Psoas muscle (tissue), 8 donors: ENCODE data around the gene GET3. TPM values are rescaled to one million over a fixed set of nuclear protein-coding genes. Genes with fewer than 3 reads are reported as not detected.
"Not testable (repeated sequence)": the region's sequence is repeated elsewhere in the genome, so short reads cannot be mapped to it uniquely, and the experiment has no call there.

Source experiments
- ATAC-seq, 4 donors: fragments of 200-7000 bp; cut with Tn5 transposase; one replicate each; pipeline ENCODE4 v1.9.1; 2020; ENCODE audit warnings: moderate library complexity in 3 of 4, mild to moderate bottlenecking in 2 of 4
- DNase-seq, 2 donors: peaks; one replicate each; pipeline ENCODE4 v3.0.0-alpha.2; 2020
- H3K27ac ChIP-seq: fragments of 200-600 bp; one replicate; pipeline ENCODE4 v1.8.0; 2022
- H3K27me3 ChIP-seq, 3 donors: fragments of 200-600 bp in 1 of 3; one replicate each; pipeline versions ENCODE4 v1.6.1 to v1.8.0; 2013 to 2022; ENCODE audit warnings: low read length in 2 of 3, mild to moderate bottlenecking in 2 of 3, moderate library complexity in 1 of 3; ENCODE audit not compliant: insufficient read depth in 3 of 3
- H3K36me3 ChIP-seq, 2 donors: fragments of 200-600 bp in 1 of 2; one replicate each; pipeline versions ENCODE4 v1.6.1 to v1.8.0; 2013 to 2022; ENCODE audit warnings: low read depth in 1 of 2, mild to moderate bottlenecking in 1 of 2, moderate library complexity in 1 of 2; ENCODE audit not compliant: insufficient read depth in 1 of 2
- H3K4me1 ChIP-seq: fragments of 200-600 bp; one replicate; pipeline ENCODE4 v1.8.0; 2022
- H3K4me3 ChIP-seq: fragments of 200-600 bp; one replicate; pipeline ENCODE4 v1.8.0; 2022; ENCODE audit warnings: mild to moderate bottlenecking
- H3K9me3 ChIP-seq: fragments of 200-600 bp; one replicate; pipeline ENCODE4 v1.8.0; 2022
- CTCF ChIP-seq: fragments of 200-600 bp; IDR thresholded peaks from one replicate; pipeline ENCODE4 v1.8.0; 2022; ENCODE audit warnings: antibody characterized with exemption
- WGBS, 3 donors: extraction: QIAGEN DNeasy Blood & Tissue Kit; methylation state at CpG; one replicate each; pipeline versions ENCODE4 v1.1.6 to v1.1.7; 2013; 5-methylcytosine and 5-hydroxymethylcytosine counted together
- intact Hi-C, 2 donors: fragments of 100-400 bp; cut with DNase I; formaldehyde crosslinking; loops; one replicate each; pipeline versions ENCODE4 v1.11.0 to v1.14.2; 2022
- polyA plus RNA-seq, 3 donors: library from polyadenylated mRNA; stranded (reverse); fragments of 200-250 nt; gene quantifications; one replicate each; pipeline ENCODE4 v1.2.3, GENCODE V29; 2013
- total RNA-seq, 4 donors: library from RNA; stranded (reverse); fragmentation: NEBNext Ultra II Directional in 2 of 4; extraction: Animal tissue kit (Norgen Biotek cat#: 25700) in 2 of 4; gene quantifications; one replicate each; pipeline versions ENCODE4 v1.2.1 to v1.2.4, GENCODE V29; 2021 to 2023
- donor health status: healthy with polysubstance abuse.
- donor health status: DM: no; HTN: no; CAD: no; lungs with moderate emphysema.
- donor health status: Bipolar disorder and iron deficiency.
- donor health status: healthy.
- donor health status: DM: yes; HTN: yes; CAD: no.
- donor health status: DM: no; HTN: no; CAD: no.
- donor health status: DM: no; HTN: no; CAD: no.
- donor health status: DM: yes; HTN: yes; CAD: no.

Gene GET3
- total and polyA plus RNA-seq, 7 donors, result 43.0 to 135 (median 52.8) TPM

GRCh38 chr19:12723641-12724426 is 13.5 kb upstream of the GET3 start, which contains the start of gene TNPO2:
Gene TNPO2, minus strand, starts transcription at chr19:12723932. Its CDS starts 2,955 bp downstream, at chr19:12720977.
- TF ChIP-seq CTCF, result no peak

GRCh38 chr19:12725612-12726011 is 11.7 kb upstream of the GET3 start:
- ATAC-seq, result not testable (repeated sequence)

More at GRCh38 chr19:12723641-12724426, 13.5 kb upstream of the GET3 start, which contains the start of gene TNPO2:
- intact Hi-C loops, result loop anchor here in 1 of 2 donors (5.0 kb wide), 3 partner anchors 42 to 123 kb away; partner anchors contain the start of gene DHPS
- Histone ChIP-seq H3K36me3 (peaks cover 0 to 12% of the 10 kb centered on the region in 2 donors), H3K4me3 (peak within 1 kb of the TSS; percentile 87), H3K9me3 (no peaks in the 10 kb centered on the region), H3K27ac (peak within 1 kb of the TSS; percentile 92), H3K27me3 (no peaks in the 10 kb centered on the region), H3K4me1 (peaks cover 21% of the 10 kb centered on the region)
- ATAC-seq (peak; percentile 36 to 72 (median 53)), DNase-seq (peak; percentile 53 to 69)
- 2 to 3% (median 3%) methylated on average over 28 of the region's 28 CpGs for WGBS, 3 donors

GRCh38 chr19:12726988-12727316 is 10.3 kb upstream of the GET3 start:
- Histone ChIP-seq H3K27ac (no peak overlapping the region), H3K27me3 (no peaks in the 10 kb centered on the region), H3K9me3 (no peaks in the 10 kb centered on the region), H3K4me1 (peaks cover 3% of the 10 kb centered on the region), H3K36me3 (peaks cover 0 to 31% of the 10 kb centered on the region in 2 donors), H3K4me3 (no peak overlapping the region)
- no peak for DNase-seq
- intact Hi-C loops, result no loop called here
- TF ChIP-seq CTCF, result no peak
- 94 to 98% (median 95%) methylated on average over 2 of the region's 2 CpGs for WGBS, 3 donors
- ATAC-seq, result no peak

More at GRCh38 chr19:12725612-12726011, 11.7 kb upstream of the GET3 start:
- 92 to 97% (median 93%) methylated on average over 10 of the region's 10 CpGs for WGBS, 3 donors
- H3K27me3 ChIP-seq, H3K4me1 ChIP-seq, H3K27ac ChIP-seq, H3K4me3 ChIP-seq, intact Hi-C loops, DNase-seq, H3K9me3 ChIP-seq: not testable (repeated sequence)
- H3K36me3 ChIP-seq, result peaks cover 0 to 21% of the 10 kb centered on the region in 2 donors

DNA sequence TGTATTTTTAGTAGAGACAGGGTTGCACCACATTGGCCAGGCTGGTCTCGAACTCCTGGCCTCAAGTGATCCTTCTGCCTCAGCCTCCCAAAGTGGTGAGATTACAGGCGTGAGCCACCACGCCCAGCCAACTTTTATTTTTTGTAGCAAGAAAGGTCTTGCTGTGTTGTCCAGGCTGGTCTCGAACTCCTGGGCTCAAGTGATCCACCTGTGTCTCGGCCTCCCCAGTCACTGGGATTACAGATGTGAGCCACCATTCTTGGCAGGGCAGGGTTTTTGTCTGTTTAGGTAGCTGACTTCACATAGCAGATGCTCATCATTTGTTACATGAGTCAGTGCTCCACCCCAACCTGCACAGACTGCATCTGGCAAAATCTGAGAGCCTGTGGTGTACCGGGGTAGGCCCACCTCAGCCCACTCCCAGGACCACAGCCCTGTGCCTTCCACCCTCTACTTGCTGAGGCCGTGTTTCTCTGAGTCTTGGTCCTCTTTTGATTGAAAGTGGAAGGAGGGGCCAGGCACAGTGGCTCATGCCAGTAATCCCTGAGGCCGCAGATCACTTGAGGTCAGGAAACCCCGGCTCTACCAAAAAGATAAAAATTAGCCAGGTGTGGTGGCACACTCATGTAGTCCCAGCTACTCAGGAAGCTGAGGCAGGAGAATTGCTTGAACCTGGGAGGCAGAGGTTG is 9.4 kb upstream of the GET3 start:
- H3K27ac ChIP-seq, result no peak overlapping the region
- H3K4me1 ChIP-seq, result peaks cover 12% of the 10 kb centered on the region
- peaks cover 0 to 31% of the 10 kb centered on the region in 2 donors for H3K36me3 ChIP-seq
- H3K4me3 ChIP-seq, result no peak overlapping the region
- 94 to 99% (median 96%) methylated on average over 9 of the region's 9 CpGs for WGBS, 3 donors
- H3K27me3 ChIP-seq, result no peaks in the 10 kb centered on the region
- ATAC-seq (no peak), DNase-seq (no peak)
- no peaks in the 10 kb centered on the region for H3K9me3 ChIP-seq
- TF ChIP-seq CTCF, result no peak
- intact Hi-C loops, result no loop called here

GRCh38 chr19:12730064-12730463 is 7.2 kb upstream of the GET3 start:
- no peak overlapping the region for H3K4me3 ChIP-seq
- intact Hi-C loops, result no loop called here
- no peak overlapping the region for H3K27ac ChIP-seq
- H3K36me3 ChIP-seq, result peaks cover 0 to 31% of the 10 kb centered on the region in 2 donors
- peaks cover 21% of the 10 kb centered on the region for H3K4me1 ChIP-seq
- no peak for DNase-seq
- 54 to 59% (median 57%) methylated on average over 3 of the region's 3 CpGs for WGBS, 3 donors
- ATAC-seq, result no peak
- H3K27me3 ChIP-seq, result no peaks in the 10 kb centered on the region
- no peaks in the 10 kb centered on the region for H3K9me3 ChIP-seq
- no peak for TF ChIP-seq CTCF
